ENCODE results near the gene ZNF280C.

- TF ChIP-seq SRSF1 (optimal IDR thresholded peaks at IDR 0.05; ENCODE audit: low read depth, low read length) (no peak), HOMEZ (CRISPR knock-in tag; IDR thresholded peaks at IDR 0.05; ENCODE audit: low read depth) (no peak), ARID2 (CRISPR knock-in tag; IDR thresholded peaks at IDR 0.05; ENCODE audit: borderline replicate concordance) (no peak), THRA (CRISPR knock-in tag; IDR thresholded peaks at IDR 0.05; ENCODE audit: borderline replicate concordance) (no peak), ZBTB38 (CRISPR knock-in tag; IDR thresholded peaks at IDR 0.05) (no peak), POLR2AphosphoS5 (IDR thresholded peaks at IDR 0.05; ENCODE audit: low read depth, low read length) (no peak)
- TF ChIP-seq, protein P1, sequence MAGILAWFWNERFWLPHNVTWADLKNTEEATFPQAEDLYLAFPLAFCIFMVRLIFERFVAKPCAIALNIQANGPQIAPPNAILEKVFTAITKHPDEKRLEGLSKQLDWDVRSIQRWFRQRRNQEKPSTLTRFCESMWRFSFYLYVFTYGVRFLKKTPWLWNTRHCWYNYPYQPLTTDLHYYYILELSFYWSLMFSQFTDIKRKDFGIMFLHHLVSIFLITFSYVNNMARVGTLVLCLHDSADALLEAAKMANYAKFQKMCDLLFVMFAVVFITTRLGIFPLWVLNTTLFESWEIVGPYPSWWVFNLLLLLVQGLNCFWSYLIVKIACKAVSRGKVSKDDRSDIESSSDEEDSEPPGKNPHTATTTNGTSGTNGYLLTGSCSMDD (CRISPR knock-in tag; IDR thresholded peaks at IDR 0.05): no peak
These were observed 17.0 kb downstream of the ZNF280C start for GRCh38 chrX:130251671-130252070.
